HG03558 (cell line): ENCODE measurements around the gene SLC25A24.
"Not testable (repeated sequence)": the region's sequence is repeated elsewhere in the genome, so short reads cannot be mapped to it uniquely, and the experiment has no call there.

Experiments
- ATAC-seq: cut with Tn5 transposase; IDR thresholded peaks from one replicate; pipeline ENCODE4 v1.9.1; 2021; ENCODE audit warnings: moderate number of reproducible peaks; ENCODE audit not compliant: unreplicated experiment; ENCODE audit errors: extremely low read depth

Gene SLC25A24

GRCh38 chr1:108200687-108201051 is 526 bp upstream of the SLC25A24 start:
- no peak for ATAC-seq

- no peak for ATAC-seq
Measured at GRCh38 chr1:108199201-108199691, 897 bp downstream of the SLC25A24 start.

- ATAC-seq: no peak
Measured at GRCh38 chr1:108194051-108194450, 6.1 kb downstream of the SLC25A24 start.

DNA sequence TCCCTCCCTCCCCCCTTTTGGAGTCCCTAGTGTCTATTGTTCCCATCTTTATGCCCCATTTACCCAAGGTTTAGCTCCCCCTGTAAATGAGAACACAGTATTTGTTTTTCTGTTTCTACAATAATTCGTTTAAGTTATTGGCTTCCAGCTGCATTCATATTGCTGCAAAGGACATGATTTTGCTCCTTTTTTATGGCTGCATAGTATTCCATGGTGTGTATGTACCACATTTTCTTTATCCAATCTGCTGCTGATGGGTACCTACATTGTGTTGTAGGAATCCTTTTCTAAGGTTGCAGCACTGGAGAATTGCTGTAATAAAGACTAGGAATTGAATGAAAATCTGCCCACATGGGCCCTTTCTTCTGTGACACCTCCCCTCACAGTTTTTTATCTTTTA is 6.8 kb downstream of the SLC25A24 start:
- ATAC-seq: no peak

DNA sequence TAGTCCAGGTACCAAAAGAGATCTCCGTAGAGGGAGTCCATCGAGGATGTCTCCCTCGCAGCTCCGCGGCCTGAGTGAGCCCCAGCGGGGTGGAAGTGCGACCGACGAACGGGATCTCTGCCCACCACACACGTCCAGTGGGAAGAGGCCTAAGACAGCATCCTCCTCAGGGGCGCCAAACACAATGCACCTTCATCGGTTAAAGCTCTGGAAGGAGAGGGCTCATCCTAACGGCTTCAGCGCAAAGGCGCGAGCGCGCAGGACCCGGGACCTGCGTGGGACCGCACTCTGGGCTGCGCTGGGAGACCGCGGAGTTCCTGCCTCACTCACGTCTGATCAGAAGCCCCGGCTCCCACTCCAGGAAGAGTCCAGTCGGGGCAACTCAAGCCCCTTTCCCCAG is 7.6 kb downstream of the SLC25A24 start:
- no peak for ATAC-seq

GRCh38 chr1:108190686-108191416 is 9.3 kb downstream of the SLC25A24 start:
- no peak for ATAC-seq

DNA sequence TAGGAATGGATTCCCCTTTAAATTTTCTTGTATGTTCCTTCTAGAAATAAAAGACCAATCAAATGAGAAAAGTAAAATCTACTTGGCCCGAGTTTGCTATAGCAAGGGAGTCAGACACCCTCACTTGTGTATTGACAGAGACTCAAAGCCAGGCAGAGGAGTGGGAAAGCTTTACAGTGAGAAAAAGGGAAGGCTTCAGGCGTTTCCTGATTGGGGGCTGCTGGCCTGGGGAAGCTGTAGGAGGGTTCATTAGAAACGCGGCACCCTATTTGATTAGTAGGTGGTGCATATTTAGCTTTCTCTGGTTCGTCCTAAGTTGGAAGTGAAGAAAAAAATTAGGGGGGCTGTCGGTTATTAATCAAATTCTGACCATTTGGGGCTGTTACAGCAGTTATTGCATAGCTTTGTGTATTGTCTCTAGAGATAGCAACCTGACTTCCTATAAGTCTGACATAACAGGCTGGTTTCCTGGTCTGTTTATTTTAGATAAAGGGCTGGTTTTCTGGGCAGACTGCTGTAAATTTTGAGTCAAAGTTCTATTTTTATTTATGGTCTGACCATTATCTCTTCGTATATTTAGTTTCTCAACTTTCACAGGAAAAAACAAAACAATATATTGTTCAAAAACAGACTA is 10.0 kb downstream of the SLC25A24 start:
- no peak for ATAC-seq

- no peak for ATAC-seq
Measured at GRCh38 chr1:108188801-108189200, 11.3 kb downstream of the SLC25A24 start.

DNA sequence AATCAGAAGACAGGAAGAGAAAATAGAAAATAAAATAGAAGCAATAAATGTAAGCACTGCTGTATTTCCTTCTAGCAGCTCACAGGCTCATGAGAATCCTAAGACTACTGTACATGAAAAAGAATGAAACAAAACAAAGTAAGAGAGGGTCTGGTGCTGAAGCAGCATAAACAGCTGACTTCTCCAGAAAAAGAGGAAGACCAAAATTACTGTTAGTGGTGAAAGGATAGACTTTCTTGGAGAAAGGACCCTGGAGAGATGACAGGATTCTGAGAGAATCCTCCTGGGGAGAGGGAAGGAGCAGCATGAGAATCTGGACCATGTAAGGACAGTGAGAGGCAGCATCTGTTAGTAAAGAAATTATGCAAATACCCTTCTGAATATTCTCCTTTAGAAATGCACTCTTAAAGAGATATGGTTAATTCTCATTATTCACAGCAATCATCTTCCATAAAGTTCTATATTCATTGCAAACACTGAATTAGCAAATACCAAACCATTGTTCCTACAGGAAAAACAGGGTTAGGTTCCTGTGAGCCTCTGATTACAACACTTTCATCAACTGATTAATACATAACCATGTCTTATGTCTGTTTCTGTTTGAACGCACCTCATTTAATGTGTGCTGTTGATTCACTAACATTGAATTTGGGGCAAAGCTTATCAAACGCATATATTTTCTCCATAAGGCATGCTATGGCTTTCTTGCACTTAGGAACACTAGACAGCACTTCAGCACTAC is 17.0 kb downstream of the SLC25A24 start:
- no peak for ATAC-seq

DNA sequence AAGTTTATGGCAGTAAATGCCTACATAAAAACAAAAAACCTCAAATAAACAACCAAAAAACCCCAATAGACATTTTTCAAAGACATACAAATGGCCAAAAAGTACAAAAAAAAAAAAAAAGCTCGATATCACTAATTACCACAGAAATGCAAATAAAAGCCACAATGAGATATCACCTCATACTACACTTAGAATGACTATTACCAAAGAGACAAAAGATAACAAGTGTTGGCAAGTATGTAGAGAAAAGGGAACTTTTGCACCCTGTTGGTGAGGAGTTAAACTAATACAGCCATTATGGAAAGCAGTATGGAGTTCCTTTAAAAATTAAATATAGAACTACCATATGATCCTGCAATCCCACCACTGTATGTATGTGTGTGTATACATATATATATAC is 21.1 kb downstream of the SLC25A24 start:
- ATAC-seq: no peak

- not testable (repeated sequence) for ATAC-seq
Measured at GRCh38 chr1:108162409-108162808, 37.7 kb downstream of the SLC25A24 start.

GRCh38 chr1:108159951-108160350 is 40.2 kb downstream of the SLC25A24 start:
- not testable (repeated sequence) for ATAC-seq

- ATAC-seq: no peak
Measured at GRCh38 chr1:108158893-108159453, 41.2 kb downstream of the SLC25A24 start.

DNA sequence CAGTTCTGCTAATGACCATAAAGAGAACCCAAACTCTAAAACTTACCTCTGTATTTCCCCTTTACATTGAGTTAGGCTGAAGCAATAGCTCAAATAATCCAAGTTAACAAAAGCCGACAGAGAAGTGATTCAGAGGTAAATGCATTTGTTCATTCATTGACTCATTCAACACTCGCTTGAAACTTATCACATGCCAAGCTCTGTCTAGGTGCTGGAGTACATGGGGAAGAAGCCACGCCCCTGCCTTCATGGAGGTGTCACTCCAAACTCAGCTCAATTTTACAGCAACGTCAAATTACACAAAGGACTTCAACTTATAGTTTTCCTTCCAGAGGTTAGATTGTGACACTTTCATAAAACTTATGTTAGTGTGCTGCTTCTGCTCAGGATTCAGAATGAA is 45.8 kb downstream of the SLC25A24 start:
- ATAC-seq: no peak

DNA sequence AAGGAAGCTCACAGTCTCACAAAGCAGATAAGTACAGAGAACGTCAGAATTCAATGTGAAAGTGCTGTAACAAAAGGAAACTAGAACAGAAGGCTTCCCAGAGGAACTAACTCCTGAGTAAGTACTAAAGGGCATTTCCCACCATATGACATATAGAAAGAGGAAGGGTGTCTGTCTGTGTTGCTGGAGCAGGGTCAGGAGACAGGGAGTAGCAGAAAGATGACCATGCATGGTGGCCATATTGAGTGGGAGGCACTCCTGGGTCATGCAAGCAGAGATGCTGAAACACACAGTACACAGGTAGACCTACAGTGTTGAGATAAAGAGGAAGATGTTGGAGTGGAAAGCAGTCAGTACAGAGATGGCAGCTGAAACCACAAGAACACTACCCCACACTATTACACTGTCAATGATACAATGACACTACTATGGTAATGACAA is 47.3 kb downstream of the SLC25A24 start:
- no peak for ATAC-seq

GRCh38 chr1:108151548-108151947 is 48.6 kb downstream of the SLC25A24 start:
- no peak for ATAC-seq

DNA sequence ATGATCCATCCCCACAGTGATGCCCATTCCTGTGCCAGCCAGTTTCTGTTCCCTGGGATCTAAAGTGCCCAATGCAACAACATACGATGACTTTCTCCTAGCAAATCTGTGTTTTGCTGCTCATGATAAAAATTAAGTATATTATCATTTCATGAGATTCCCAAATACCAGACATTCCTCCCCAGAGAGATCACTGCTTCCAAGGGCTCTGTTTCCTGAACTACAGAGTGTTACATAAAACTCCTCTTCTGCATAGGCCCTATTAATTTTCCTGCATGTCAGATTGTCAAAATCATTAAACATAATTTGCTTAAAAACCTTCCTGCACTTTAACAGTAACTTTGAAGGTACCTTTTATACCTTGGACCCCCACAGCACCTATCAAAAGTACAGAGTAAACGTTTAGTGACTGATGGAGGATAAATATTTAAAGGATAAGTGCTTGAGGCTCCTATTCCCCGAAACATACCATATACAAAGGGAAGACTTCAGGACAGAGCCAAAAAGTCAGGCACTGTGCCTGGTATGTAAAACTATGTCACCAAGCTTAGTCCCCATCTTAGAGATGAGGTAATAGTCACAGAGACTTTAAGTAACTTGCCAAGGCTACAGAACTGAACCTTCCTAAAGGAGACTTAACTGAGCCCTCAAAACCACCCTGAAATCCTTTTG is 50.2 kb downstream of the SLC25A24 start:
- ATAC-seq: no peak

GRCh38 chr1:108144569-108144968 is 55.6 kb downstream of the SLC25A24 start:
- not testable (repeated sequence) for ATAC-seq

DNA sequence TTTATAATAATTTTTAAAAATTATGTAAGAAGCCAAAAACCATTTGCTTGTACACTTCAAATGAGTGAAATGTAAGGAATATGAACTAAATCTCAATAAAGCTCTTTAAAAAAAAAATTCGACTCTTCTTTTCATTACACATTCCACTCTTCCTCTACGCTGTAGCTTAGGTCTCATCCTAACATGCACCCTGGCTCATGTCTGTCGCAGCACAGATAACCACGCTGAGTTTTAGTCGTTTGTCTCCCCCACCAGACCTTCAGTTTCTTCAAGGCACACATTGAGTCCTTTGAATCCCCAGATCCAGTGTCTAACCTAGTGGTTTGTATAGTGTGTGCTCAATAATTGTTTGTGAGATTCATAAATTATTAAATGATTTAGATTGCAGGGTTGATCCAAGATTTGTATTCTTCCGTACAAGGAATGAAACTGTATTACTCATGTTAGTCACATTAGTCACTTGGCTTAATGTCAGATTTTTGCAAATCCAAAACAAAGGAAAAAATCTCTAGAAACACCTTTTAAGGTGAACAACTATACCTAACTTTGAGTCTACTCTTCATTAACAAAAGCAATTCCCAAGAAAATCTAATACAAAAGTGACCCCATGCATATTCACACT is 57.3 kb downstream of the SLC25A24 start:
- no peak for ATAC-seq

- ATAC-seq: no peak
Measured at GRCh38 chr1:108142258-108142657, 57.9 kb downstream of the SLC25A24 start.
